NCI-H2107 (cell line): ENCODE data around the gene DDAH2.
"Not testable (repeated sequence)": the region's sequence is repeated elsewhere in the genome, so short reads cannot be mapped to it uniquely, and the experiment has no call there.

Source experiments
- DNase-seq: peaks from one replicate; lab custom pipeline; 2025; lab: John Stamatoyannopoulos, UW

Gene DDAH2

GRCh38 chr6:31713465-31713864, 15.6 kb downstream of the DDAH2 start:
- no peak for DNase-seq

GRCh38 chr6:31712296-31712695, 16.8 kb downstream of the DDAH2 start:
- DNase-seq: no peak

GRCh38 chr6:31711233-31711632, 17.9 kb downstream of the DDAH2 start:
- no peak for DNase-seq

DNA sequence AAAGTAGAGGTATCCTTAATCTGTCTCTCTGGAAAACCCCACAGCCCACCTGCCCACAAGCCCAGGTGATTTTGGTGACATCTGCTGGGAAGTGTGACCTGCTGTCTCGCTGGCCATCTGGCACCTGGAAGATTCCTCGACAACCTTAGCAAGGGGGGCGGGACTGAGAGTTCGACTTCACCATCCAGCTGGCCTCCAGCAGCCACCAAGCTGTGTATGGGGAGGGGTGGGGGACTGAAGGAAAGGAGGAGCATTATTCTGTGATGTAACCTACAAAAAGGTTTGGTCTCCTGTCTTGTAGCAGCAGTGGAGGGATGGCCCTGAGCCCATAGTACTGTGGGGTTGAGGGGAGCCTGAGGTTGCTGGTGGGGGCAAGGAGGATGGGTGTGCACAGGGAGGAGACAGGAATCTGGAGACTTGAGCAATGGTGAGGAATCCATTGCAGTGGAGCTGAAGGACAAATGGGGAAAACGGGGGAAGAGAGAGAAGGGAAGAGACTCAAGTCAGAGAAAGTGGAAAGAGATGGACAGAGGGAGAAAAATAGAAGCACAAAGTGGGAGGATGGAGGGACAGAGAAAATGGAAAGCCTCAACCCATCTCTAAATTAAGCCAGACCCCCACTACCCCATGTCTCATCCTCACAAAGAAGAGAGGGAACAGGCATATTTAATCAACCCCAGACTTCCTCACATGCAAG, 18.4 kb downstream of the DDAH2 start:
- no peak for DNase-seq

DNA sequence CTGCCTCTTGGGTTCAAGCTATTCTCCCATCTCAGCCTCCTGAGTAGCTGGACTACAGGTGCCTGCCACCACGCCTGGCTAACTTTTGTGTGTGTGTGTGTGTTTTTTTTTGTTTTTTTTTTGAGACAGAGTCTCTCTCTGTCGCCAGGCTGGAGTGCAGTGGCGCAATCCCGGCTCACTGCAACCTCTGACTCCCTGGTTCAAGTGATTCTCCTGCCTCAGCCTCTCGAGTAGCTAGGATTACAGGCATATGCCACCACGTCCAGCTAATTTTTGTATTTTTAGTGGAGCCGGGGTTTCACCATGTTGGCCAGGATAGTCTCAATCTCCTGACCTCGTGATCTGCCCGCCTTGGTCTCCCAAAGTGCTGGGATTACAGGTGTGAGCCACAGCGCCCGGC, 19.9 kb downstream of the DDAH2 start:
- not testable (repeated sequence) for DNase-seq

DNA sequence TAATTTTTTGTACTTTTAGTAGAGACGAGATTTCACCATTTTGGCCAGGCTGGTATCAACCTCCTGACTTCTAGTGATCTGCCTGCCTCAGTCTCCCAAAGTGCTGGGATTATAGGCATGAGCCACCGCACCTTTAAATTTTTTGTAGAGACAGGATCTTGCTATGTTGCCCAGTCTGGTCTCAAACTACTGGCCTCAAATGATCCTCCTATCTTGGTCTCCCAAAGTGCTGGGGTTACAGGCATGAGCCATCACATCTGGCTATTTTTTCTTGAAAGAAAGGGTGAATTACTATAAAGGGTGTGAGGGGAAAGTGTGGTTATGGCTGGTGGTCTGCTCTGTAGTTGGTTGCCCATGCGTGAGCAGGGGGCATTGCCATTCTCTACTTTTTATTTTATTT, 20.9 kb downstream of the DDAH2 start:
- DNase-seq: no peak

- no peak for DNase-seq
Measured at GRCh38 chr6:31707701-31708100, 21.4 kb downstream of the DDAH2 start.

DNA sequence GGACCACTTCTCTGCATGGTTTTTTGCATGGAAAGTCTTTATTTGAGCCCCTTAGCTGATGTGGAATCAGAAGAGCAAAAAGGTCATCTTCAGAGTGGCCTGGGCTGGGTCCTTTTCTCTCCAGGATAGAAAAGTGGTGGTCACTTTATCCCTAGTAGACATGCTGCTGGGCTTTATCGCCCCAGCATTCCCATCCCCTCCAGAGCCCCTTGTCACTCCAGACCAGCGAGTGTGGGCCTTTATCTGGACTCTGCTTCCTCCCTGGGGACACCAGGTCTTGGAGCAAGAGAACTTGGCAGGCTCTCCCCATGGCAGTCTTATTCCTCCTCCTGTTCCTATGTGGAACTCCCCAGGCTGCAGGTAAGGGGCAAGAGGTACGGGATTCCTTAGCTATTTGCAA, 22.5 kb downstream of the DDAH2 start, which contains the start of gene LY6G6F:
Gene LY6G6F, plus strand, starts transcription at position 268 of the 400 bp plus-strand sequence. Its CDS starts 41 bp downstream, at position 309.
- no peak for DNase-seq

GRCh38 chr6:31705931-31706330, 23.2 kb downstream of the DDAH2 start:
- no peak for DNase-seq

DNA sequence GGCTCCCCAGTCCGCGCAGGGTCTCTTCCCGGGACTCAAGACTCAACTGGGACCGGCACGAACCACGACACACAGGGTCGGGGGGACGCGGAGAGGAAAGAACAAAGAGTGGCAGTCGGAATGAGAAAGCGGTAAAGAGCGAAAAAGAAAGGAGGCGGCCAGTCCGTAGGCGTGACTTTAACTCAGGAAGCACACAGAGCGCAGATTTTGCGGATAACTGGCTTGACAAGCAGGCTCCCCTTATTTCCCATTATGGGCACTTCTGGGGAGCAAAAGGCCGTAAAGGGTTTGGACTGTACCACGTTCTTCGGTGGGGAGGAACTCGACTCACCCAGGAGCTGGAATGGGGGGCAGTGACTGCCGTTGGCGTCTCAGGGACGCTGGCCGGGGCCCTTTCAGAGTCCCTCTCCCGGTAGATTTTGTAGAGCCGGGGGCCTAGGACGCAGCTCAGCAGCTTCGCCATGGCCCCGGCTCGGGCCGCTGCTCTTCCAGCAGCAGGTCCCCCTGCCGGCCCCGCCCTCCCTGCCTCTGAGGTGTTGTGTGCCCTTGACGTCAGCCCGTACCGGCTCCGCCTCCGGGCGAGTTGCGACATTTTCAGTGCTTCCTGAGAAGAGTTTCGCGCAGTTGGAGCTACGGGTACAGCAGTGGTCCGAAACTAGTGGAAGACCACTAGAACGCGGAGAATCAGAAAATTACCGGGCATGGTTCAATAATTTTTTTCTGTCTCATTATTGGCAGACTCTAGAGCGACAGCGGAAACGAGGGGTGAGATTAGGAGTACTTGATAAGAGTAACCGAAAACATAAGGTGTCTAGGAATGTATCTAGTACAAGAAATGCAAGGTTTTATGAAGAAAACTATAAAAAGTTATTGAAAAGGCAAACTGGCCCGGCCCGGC, 26.0 kb downstream of the DDAH2 start, which contains the start of gene ABHD16A:
Gene ABHD16A, minus strand, starts transcription at position 506 of the 898 bp plus-strand sequence. Its CDS starts 43 bp downstream, at position 463.
- DNase-seq: peak; percentile 71

GRCh38 chr6:31702405-31702818, 26.7 kb downstream of the DDAH2 start:
- no peak for DNase-seq

DNA sequence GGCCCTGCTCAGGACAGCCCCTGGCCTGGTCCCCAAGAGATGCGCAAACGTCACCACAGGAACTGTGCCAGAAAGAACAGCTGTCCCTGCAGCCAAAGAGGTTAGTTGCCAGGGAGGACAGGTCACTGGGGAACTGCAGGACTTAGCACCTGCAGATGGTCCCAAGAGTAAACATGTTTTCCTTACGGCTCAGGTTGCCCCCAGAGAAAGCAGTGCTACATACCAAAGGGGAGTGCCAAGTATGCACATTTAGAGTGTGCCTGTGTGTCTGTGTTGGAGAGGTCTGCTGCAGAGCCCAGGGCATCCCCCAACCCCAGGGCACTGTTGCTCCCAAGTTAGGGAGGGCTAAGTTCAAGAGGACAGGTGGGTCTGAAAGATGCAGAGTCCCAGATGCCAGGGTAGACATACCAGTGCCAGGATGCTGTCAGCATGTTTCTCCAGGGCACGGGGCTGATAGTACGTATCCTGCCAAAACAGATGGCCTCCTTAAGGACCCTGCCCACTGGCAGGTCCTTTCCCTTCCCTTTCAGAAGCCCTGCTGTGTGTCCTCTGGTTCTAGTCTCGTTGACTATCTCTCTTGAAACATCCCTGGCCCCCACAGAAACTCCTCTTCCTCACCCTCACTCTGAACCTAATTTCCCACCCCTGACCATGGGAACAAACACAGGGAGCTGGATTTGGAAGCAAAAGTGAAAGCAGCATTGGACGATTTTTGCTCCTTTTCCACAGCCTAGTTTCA, 27.3 kb downstream of the DDAH2 start:
- no peak for DNase-seq

GRCh38 chr6:31700740-31701401, 28.2 kb downstream of the DDAH2 start:
- DNase-seq: no peak

- no peak for DNase-seq
Measured at GRCh38 chr6:31697555-31697954, 31.5 kb downstream of the DDAH2 start.

DNA sequence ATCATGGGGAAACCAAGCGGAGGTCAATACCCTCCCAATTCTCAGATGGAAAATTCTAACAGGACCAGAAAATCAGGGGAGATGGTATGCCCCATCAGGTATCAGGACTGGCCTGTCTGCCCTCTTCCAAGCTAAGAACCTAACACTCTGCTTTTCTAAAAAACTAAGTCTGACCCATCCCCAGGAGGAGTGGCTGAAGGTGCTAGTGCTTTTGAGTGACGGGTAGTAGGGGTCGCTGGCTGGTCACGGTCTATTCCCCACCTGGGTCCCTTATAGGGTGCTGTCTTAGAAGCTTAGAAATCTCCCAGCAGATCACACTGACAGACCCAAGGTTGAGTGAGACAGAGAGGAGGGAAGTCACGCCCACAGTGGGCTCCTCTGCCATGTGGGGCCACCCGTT, 35.6 kb downstream of the DDAH2 start:
- no peak for DNase-seq

- DNase-seq: no peak
Measured at GRCh38 chr6:31692886-31693285, 36.2 kb downstream of the DDAH2 start.

DNA sequence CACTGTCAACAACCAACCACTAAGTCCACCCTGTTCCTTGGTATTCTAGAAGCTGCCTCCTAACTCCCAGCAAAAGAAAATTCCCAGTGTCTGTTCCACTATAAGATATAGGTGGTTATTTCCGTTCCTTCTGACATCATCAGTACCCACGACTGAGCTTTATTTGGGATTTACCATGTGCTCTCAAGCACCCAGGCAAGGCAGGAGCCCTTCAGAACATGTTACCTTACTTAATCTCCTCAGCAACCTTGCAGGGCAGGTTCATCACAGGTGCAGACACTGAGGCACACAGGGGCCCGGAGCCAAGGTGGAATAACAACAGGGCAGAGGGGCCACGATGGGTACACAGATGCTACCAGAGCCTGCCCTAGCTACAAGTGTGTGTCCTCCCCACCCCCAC, 36.7 kb downstream of the DDAH2 start:
- no peak for DNase-seq

DNA sequence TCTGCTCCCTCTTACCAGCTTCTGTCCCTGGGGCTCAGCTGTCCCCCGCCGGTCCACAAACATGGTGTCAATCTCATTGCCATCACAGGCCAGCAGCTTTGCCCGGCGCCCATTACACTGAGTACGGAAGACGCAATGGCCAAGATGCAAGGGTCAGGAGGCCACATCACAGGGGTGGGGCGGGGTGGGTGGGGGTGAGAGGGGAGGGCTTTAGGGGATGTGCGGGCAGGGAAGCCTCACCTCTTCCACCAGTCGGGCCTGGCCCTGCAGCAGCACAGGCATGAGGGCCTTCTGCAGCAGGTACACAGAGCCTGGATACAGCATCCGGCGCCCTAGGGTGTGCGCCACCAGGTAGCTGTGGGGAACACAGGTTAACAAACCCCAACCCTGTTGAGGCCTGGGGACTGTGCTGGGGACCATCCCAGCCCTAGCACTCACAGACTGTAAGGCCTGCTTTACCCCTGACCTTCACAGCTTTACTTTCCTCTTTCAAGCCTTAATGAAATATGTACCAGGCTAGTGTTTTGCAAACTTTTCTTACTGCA, 37.5 kb downstream of the DDAH2 start:
- no peak for DNase-seq

DNA sequence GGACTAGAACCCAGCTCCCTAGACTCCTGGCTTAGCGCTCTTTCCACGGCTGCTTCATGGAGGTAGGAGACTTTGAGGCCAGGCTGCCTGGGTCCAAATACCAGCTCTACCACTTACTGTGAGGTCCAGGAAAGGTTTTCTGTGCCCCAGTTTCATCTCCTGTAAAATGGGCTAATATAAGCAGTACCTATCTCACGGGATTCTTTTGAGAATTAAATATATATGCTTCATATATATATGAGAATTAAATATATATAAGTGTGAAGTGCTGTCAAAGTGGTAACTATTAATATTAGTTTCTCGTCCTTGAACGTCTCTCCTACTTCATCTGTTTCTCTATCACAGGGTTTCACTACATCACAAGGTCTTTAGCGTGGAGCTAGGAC, 38.0 kb downstream of the DDAH2 start:
- DNase-seq: no peak

GRCh38 chr6:31690231-31691077, 38.6 kb downstream of the DDAH2 start:
- no peak for DNase-seq
